Measurements from ENCODE around the gene SYNDIG1. TPM values are rescaled to one million over a fixed set of nuclear protein-coding genes. Genes with fewer than 3 reads are reported as not detected.

SYNDIG1 gene
- total RNA-seq, 2 donors from 2014 or later = not detected

- H3K9me3 Mint-ChIP-seq = no peaks in the 10 kb centered on the region
- DNase-seq (ENCODE audit: low spot score) (no peak), ATAC-seq (peak; percentile 20 to 28)
- peaks cover 12 to 32% of the 10 kb centered on the region in 2 donors for H3K27me3 Mint-ChIP-seq
- no peaks in the 10 kb centered on the region for H3K36me3 Mint-ChIP-seq
- H3K4me3 Mint-ChIP-seq = no peak overlapping the region
- no peak overlapping the region for H3K27ac Mint-ChIP-seq
- H3K4me1 Mint-ChIP-seq (ENCODE audit: low read depth in 2 of 2) = no peaks in the 10 kb centered on the region
Measured at GRCh38 chr20:24452498-24453127, 16.8 kb upstream of the SYNDIG1 start.

GRCh38 chr20:24453869-24454268, 15.6 kb upstream of the SYNDIG1 start:
- ATAC-seq = no peak

DNA sequence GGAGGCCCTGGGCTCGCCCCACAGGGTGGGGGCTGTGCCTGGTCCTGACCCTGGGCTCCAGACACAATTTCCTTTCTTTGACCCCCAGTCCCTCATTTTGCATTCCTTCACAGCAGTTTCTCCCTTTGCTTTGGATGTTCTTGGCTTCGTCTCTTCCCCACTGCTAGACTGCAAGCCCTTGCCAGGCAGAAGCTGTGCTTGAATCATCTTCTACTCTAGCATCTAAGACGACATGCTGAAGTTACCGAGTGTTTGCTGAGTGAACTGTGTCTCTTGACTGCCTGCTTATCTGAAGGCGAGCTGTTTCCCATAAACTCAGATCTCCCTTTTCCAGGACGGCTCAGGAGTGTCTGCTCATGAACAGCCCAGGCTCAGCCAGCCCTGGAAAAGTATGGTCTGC, 14.3 kb upstream of the SYNDIG1 start:
- no peaks in the 10 kb centered on the region for H3K4me1 Mint-ChIP-seq (ENCODE audit: low read depth in 2 of 2)
- H3K4me3 Mint-ChIP-seq = no peak overlapping the region
- H3K27ac Mint-ChIP-seq = no peak overlapping the region
- H3K9me3 Mint-ChIP-seq = no peaks in the 10 kb centered on the region
- no peaks in the 10 kb centered on the region for H3K36me3 Mint-ChIP-seq
- DNase-seq (ENCODE audit: low spot score) = no peak
- H3K27me3 Mint-ChIP-seq = peaks cover 16 to 26% of the 10 kb centered on the region in 2 donors
- ATAC-seq = no peak

More at GRCh38 chr20:24453869-24454268, 15.6 kb upstream of the SYNDIG1 start:
- Mint-ChIP-seq H3K4me1 (ENCODE audit: low read depth in 2 of 2) (no peaks in the 10 kb centered on the region), H3K27me3 (peaks cover 15 to 26% of the 10 kb centered on the region in 2 donors), H3K27ac (no peak overlapping the region), H3K4me3 (no peak overlapping the region), H3K9me3 (no peaks in the 10 kb centered on the region), H3K36me3 (no peaks in the 10 kb centered on the region)
- no peak for DNase-seq (ENCODE audit: low spot score)

GRCh38 chr20:24456398-24456781, 13.0 kb upstream of the SYNDIG1 start:
- DNase-seq (ENCODE audit: low spot score) (no peak), ATAC-seq (no peak)
- Mint-ChIP-seq H3K27me3 (peaks cover 16 to 26% of the 10 kb centered on the region in 2 donors), H3K27ac (no peak overlapping the region), H3K9me3 (no peaks in the 10 kb centered on the region), H3K4me3 (no peak overlapping the region), H3K36me3 (no peaks in the 10 kb centered on the region), H3K4me1 (ENCODE audit: low read depth in 2 of 2) (no peaks in the 10 kb centered on the region)

GRCh38 chr20:24458436-24458835, 11.0 kb upstream of the SYNDIG1 start:
- no peak overlapping the region for H3K27ac Mint-ChIP-seq
- DNase-seq (ENCODE audit: low spot score) = no peak
- no peaks in the 10 kb centered on the region for H3K4me1 Mint-ChIP-seq (ENCODE audit: low read depth in 2 of 2)
- no peaks in the 10 kb centered on the region for H3K36me3 Mint-ChIP-seq
- ATAC-seq = peak in 1 of 2 donors; percentile 30
- H3K4me3 Mint-ChIP-seq = no peak overlapping the region
- H3K27me3 Mint-ChIP-seq = peaks cover 18 to 31% of the 10 kb centered on the region in 2 donors
- H3K9me3 Mint-ChIP-seq = no peaks in the 10 kb centered on the region

GRCh38 chr20:24459733-24460132, 9.7 kb upstream of the SYNDIG1 start:
- H3K4me3 Mint-ChIP-seq = no peak overlapping the region
- H3K36me3 Mint-ChIP-seq = no peaks in the 10 kb centered on the region
- ATAC-seq (no peak), DNase-seq (ENCODE audit: low spot score) (no peak)
- H3K4me1 Mint-ChIP-seq (ENCODE audit: low read depth in 2 of 2) = no peaks in the 10 kb centered on the region
- H3K27ac Mint-ChIP-seq = no peak overlapping the region
- H3K27me3 Mint-ChIP-seq = peaks cover 20 to 27% of the 10 kb centered on the region in 2 donors
- no peaks in the 10 kb centered on the region for H3K9me3 Mint-ChIP-seq

GRCh38 chr20:24460712-24461111, 8.7 kb upstream of the SYNDIG1 start:
- Mint-ChIP-seq H3K36me3 (no peaks in the 10 kb centered on the region), H3K4me3 (no peak overlapping the region), H3K27ac (no peak overlapping the region), H3K9me3 (no peaks in the 10 kb centered on the region), H3K4me1 (ENCODE audit: low read depth in 2 of 2) (no peaks in the 10 kb centered on the region), H3K27me3 (peaks cover 20 to 21% of the 10 kb centered on the region in 2 donors)
- DNase-seq (ENCODE audit: low spot score) = no peak
- no peak for ATAC-seq

GRCh38 chr20:24461848-24462247, 7.6 kb upstream of the SYNDIG1 start:
- ATAC-seq (no peak), DNase-seq (ENCODE audit: low spot score) (no peak)
- peaks cover 15 to 22% of the 10 kb centered on the region in 2 donors for H3K27me3 Mint-ChIP-seq
- no peaks in the 10 kb centered on the region for H3K9me3 Mint-ChIP-seq
- H3K4me1 Mint-ChIP-seq (ENCODE audit: low read depth in 2 of 2) = no peaks in the 10 kb centered on the region
- no peak overlapping the region for H3K27ac Mint-ChIP-seq
- H3K36me3 Mint-ChIP-seq = no peaks in the 10 kb centered on the region
- no peak overlapping the region for H3K4me3 Mint-ChIP-seq

DNA sequence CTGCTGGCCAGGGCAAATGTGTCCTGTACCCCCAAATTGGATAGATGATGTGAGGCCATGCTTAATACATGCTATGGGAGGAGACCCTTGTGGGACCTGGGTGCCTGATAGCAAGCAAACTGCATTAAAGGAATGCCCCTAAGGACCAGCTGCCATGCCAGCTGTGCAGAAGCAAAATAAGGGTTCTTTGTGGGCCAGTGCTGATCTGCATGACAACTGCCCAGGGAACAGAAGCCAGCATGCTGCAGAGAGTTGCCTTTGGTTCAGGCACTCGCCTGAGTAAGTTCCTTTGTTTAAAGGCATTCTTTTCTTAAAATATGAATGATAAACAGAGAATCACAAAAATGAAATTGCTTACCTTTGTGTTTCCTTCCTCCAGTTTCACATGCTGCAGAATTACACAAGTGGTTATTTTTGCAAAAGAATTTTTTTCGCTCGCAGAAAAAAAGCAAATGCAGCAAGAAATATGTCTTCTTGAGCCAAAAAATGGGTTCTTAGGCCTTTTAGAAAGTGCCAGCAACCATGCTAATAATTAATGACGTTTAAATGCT, 6.9 kb upstream of the SYNDIG1 start:
- ATAC-seq = no peak
- no peaks in the 10 kb centered on the region for H3K4me1 Mint-ChIP-seq (ENCODE audit: low read depth in 2 of 2)
- no peak for DNase-seq (ENCODE audit: low spot score)
- H3K27ac Mint-ChIP-seq = no peak overlapping the region
- H3K36me3 Mint-ChIP-seq = no peaks in the 10 kb centered on the region
- peaks cover 16 to 27% of the 10 kb centered on the region in 2 donors for H3K27me3 Mint-ChIP-seq
- H3K9me3 Mint-ChIP-seq = no peaks in the 10 kb centered on the region
- no peak overlapping the region for H3K4me3 Mint-ChIP-seq

- Mint-ChIP-seq H3K27ac (no peak overlapping the region), H3K4me1 (ENCODE audit: low read depth in 2 of 2) (no peaks in the 10 kb centered on the region), H3K4me3 (no peak overlapping the region), H3K9me3 (no peaks in the 10 kb centered on the region), H3K27me3 (peaks cover 20 to 36% of the 10 kb centered on the region in 2 donors), H3K36me3 (no peaks in the 10 kb centered on the region)
- ATAC-seq (no peak), DNase-seq (ENCODE audit: low spot score) (no peak)
Measured at GRCh38 chr20:24465159-24465558, 4.3 kb upstream of the SYNDIG1 start.

DNA sequence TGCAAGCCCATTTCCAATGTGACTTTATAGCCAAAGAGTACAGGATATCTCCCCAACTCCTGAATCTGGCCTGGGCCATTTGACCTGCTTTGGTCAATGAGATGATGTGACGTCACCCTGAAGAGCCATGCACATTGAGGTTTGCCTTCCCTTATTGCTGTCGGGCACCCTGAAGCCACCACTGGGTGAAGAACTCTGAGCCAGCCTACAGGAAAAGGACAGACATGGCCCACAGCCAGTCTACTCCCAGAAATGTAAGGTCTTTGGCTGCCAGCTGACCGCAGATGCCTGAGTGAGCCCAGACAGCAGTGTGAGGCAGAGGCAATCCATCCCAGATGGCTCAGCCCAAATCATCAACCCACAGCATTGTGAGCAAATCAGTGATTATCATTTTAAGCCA, 3.7 kb upstream of the SYNDIG1 start:
- ATAC-seq = no peak
- H3K27ac Mint-ChIP-seq = no peak overlapping the region
- no peak for DNase-seq (ENCODE audit: low spot score)
- no peaks in the 10 kb centered on the region for H3K4me1 Mint-ChIP-seq (ENCODE audit: low read depth in 2 of 2)
- peaks cover 24 to 39% of the 10 kb centered on the region in 2 donors for H3K27me3 Mint-ChIP-seq
- H3K9me3 Mint-ChIP-seq = no peaks in the 10 kb centered on the region
- no peak overlapping the region for H3K4me3 Mint-ChIP-seq
- no peaks in the 10 kb centered on the region for H3K36me3 Mint-ChIP-seq

- Mint-ChIP-seq H3K36me3 (no peaks in the 10 kb centered on the region), H3K4me3 (no peak overlapping the region), H3K27ac (no peak overlapping the region), H3K9me3 (no peaks in the 10 kb centered on the region), H3K27me3 (peaks cover 29 to 55% of the 10 kb centered on the region in 2 donors), H3K4me1 (ENCODE audit: low read depth in 2 of 2) (no peaks in the 10 kb centered on the region)
- ATAC-seq (no peak), DNase-seq (ENCODE audit: low spot score) (no peak)
Measured at GRCh38 chr20:24468401-24469115, 871 bp upstream of the SYNDIG1 start.

- Mint-ChIP-seq H3K27ac (no peak overlapping the region), H3K27me3 (peaks cover 34 to 70% of the 10 kb centered on the region in 2 donors), H3K4me3 (no peak overlapping the region), H3K4me1 (ENCODE audit: low read depth in 2 of 2) (no peaks in the 10 kb centered on the region), H3K9me3 (no peaks in the 10 kb centered on the region), H3K36me3 (no peaks in the 10 kb centered on the region)
- no peak for DNase-seq (ENCODE audit: low spot score)
- ATAC-seq = no peak
Measured at GRCh38 chr20:24469894-24470745, 691 bp downstream of the SYNDIG1 start.

All from natural killer cell treated with Interleukin-12 subunit alpha and Interleukin-12 subunit beta and Interleukin-15 and Interleukin-18, amount 100 ng/mL, for 72 hours (primary cell).